ENCODE data around the gene UNG. TPM values are rescaled to one million over a fixed set of nuclear protein-coding genes. Genes with fewer than 3 reads are reported as not detected.

Gene UNG
- total and polyA plus RNA-seq, 2 of the 4 experiments (the other 2 are of a cell fraction), result 13.3 to 16.0 TPM

GRCh38 chr12:109054520-109054919 is 42.9 kb upstream of the UNG start:
- no peak overlapping the region for H4K91ac ChIP-seq (ENCODE audit: insufficient read depth, low read depth, low read length)
- H4K8ac ChIP-seq (ENCODE audit: low read depth in 2 of 2, low read length in 2 of 2), result no peak overlapping the region
- TF ChIP-seq RFX5 (IDR thresholded peaks at IDR 0.05; ENCODE audit: low read depth, low read length), result no peak
- TF ChIP-seq CHD1 (IDR thresholded peaks at IDR 0.05; ENCODE audit: low read depth, low read length), result no peak
- TF ChIP-seq RAD21 (IDR thresholded peaks at IDR 0.05; ENCODE audit: low read length), result no peak
- TF ChIP-seq MAFK (IDR thresholded peaks at IDR 0.05; ENCODE audit: low read depth, low read length), result no peak
- TF ChIP-seq CEBPB (IDR thresholded peaks at IDR 0.05; ENCODE audit: low read depth, low read length), result no peak
- TF ChIP-seq BHLHE40 (IDR thresholded peaks at IDR 0.05; ENCODE audit: low read depth, low read length), result no peak
- no peak for TF ChIP-seq NFE2L2 (IDR thresholded peaks at IDR 0.05; ENCODE audit: low read depth, low read length)
- TF ChIP-seq ELK1 (IDR thresholded peaks at IDR 0.05; ENCODE audit: borderline replicate concordance, low read depth, low read length), result no peak
- TF ChIP-seq MAZ (IDR thresholded peaks at IDR 0.05; ENCODE audit: borderline replicate concordance, low read depth, low read length), result no peak
- TF ChIP-seq FOS (IDR thresholded peaks at IDR 0.05; ENCODE audit: low read depth, low read length), result no peak
- no peak for TF ChIP-seq MXI1 (IDR thresholded peaks at IDR 0.05; ENCODE audit: borderline replicate concordance, low read depth, low read length)
- TF ChIP-seq CTCF (conservative IDR thresholded peaks at IDR 0.05; ENCODE audit: low read depth, low read length), result no peak
- no peak for TF ChIP-seq RCOR1 (IDR thresholded peaks at IDR 0.05; ENCODE audit: insufficient replicate concordance, low read length)
- ChIA-PET POLR2A (ENCODE audit: unreplicated experiment) (interaction anchor here (0.6 kb wide), 1 partner anchor 21 kb away, joined by 3 read pairs; no protein-coding TSS in a partner anchor), CTCF (interaction anchor here (0.7 kb wide), 1 partner anchor 13 kb away, joined by 4 read pairs; no protein-coding TSS in a partner anchor)
- ATAC-seq (ENCODE audit: low read depth) (no peak), DNase-seq (no peak)
- dilution Hi-C loops (cut with HindIII; ENCODE audit: low sequenced_read_pairs, unreplicated experiment), result no loop called here
- no peak overlapping the region for H3K4me3 ChIP-seq (ENCODE audit: insufficient read depth, low read depth, low read length)
- no peak overlapping the region for H2AK5ac ChIP-seq (ENCODE audit: low read depth, low read length)
- H2AFZ ChIP-seq (replicated peaks; ENCODE audit: low read length, poor library complexity), result no peak overlapping the region
- H3K79me1 ChIP-seq (ENCODE audit: low read depth in 1 of 2, low read length in 2 of 2), result peaks cover 11 to 15% of the 10 kb centered on the region in 2 experiments; a peak in 3 of 4 replicates
- BruUV-seq (replicated peaks), result no TSS peak
- no peak overlapping the region for H3K9ac ChIP-seq (ENCODE audit: low read depth, low read length)
- H2AK9ac ChIP-seq (replicated peaks; ENCODE audit: low read depth, low read length, poor library complexity), result no peak overlapping the region
- no peak overlapping the region for H4K5ac ChIP-seq (ENCODE audit: low read depth, low read length)
- in situ Hi-C loops (cut with MboI; ENCODE audit: low sequenced_read_pairs), result no loop called here
- intact Hi-C loops (cut with micrococcal nuclease), result no loop called here
- no peaks in the 10 kb centered on the region for H4K20me1 ChIP-seq (ENCODE audit: insufficient read depth, low read length)
- no peak overlapping the region for H3K18ac ChIP-seq (ENCODE audit: low read depth, low read length)
- H3K4me2 ChIP-seq (ENCODE audit: low read depth, low read length), result no peak overlapping the region
- no peak overlapping the region for H2BK15ac ChIP-seq (ENCODE audit: low read depth, low read length)
- H2BK20ac ChIP-seq (ENCODE audit: low read depth, low read length), result no peak overlapping the region
- no peak overlapping the region for H3K56ac ChIP-seq (ENCODE audit: extremely low read depth, insufficient read depth, low read length)
- H3K9me1 ChIP-seq (ENCODE audit: insufficient read depth, low read length), result peaks cover 5% of the 10 kb centered on the region
- H3K27me3 ChIP-seq (ENCODE audit: control insufficient read depth, insufficient read depth, low read length), result no peaks in the 10 kb centered on the region
- H3K14ac ChIP-seq (replicated peaks; ENCODE audit: low read depth, low read length), result no peak overlapping the region
- no peaks in the 10 kb centered on the region for H3K9me3 ChIP-seq (ENCODE audit: control insufficient read depth, insufficient read depth, low read length)
- peaks cover 4% of the 10 kb centered on the region for H3K36me3 ChIP-seq (ENCODE audit: control insufficient read depth, insufficient read depth, low read length)
- 0 out of 2 replicates have a peak, but pooled peaks cover 4% of the 10 kb centered on the region for H3K4me1 ChIP-seq (ENCODE audit: control insufficient read depth, insufficient read depth, low read length)
- no peak overlapping the region for H2BK5ac ChIP-seq (ENCODE audit: low read depth, low read length, poor library complexity, severe bottlenecking)
- H2BK120ac ChIP-seq (ENCODE audit: low read depth, low read length), result no peak overlapping the region
- H3K4ac ChIP-seq (ENCODE audit: low read depth, low read length), result no peak overlapping the region
- H3K23ac ChIP-seq (ENCODE audit: low read depth, low read length), result no peak overlapping the region
- H3K27ac ChIP-seq (ENCODE audit: insufficient read depth, low read length), result no peak overlapping the region
